PC-3 (cell line): ENCODE measurements around the gene TARS1.

Source experiments
- EZH2 ChIP-seq: fragments of 300-600 bp; sonication (generic); IDR thresholded peaks from one replicate; pipeline ENCODE4 v1.6.1; 2017; ENCODE audit warnings: antibody characterized with exemption, mild to moderate bottlenecking, low read length; ENCODE audit not compliant: unreplicated experiment
- TF ChIP-seq, protein P1 (sequence below): fragments of 300-600 bp; sonication (generic); conservative IDR thresholded peaks from 2 replicates; pipeline ENCODE4 v1.5.1; 2017; ENCODE audit warnings: antibody characterized with exemption, low read depth, mild to moderate bottlenecking, low read length

DNA sequence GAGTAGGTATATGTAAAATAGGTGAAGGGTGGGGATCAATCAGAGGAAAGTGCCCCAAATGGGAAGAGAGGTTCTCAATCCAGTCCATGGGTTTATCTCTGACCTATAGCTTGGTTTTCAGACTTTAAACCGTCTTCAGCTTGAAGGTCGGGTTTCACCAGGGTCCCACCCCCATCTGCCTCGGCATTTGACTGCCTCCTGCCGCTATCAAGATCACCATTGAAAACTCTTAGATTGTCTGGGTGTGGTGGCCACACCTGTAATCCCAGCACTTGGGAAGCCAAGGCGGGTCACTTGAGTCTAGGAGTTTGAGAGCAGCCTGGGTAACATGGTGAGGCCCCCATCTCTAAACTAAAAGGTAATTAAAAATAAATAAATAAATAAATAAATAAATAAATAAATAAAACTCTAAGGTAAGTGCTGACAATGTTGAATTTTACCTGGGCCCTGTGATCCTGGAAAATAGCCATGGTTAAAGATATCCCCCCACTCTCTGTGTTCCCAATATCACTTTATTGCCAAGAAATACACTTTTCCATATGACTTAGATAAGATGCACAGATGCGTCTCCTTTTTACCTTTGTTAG is 48.8 kb downstream of the TARS1 start:
- TF ChIP-seq, protein P1, sequence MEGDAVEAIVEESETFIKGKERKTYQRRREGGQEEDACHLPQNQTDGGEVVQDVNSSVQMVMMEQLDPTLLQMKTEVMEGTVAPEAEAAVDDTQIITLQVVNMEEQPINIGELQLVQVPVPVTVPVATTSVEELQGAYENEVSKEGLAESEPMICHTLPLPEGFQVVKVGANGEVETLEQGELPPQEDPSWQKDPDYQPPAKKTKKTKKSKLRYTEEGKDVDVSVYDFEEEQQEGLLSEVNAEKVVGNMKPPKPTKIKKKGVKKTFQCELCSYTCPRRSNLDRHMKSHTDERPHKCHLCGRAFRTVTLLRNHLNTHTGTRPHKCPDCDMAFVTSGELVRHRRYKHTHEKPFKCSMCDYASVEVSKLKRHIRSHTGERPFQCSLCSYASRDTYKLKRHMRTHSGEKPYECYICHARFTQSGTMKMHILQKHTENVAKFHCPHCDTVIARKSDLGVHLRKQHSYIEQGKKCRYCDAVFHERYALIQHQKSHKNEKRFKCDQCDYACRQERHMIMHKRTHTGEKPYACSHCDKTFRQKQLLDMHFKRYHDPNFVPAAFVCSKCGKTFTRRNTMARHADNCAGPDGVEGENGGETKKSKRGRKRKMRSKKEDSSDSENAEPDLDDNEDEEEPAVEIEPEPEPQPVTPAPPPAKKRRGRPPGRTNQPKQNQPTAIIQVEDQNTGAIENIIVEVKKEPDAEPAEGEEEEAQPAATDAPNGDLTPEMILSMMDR, result no peak
- TF ChIP-seq EZH2, result no peak
